NB4 (cell line): ENCODE results near the gene INTS3.

Source experiments
- MYC ChIP-seq: IDR thresholded peaks from 2 replicates; pipeline ENCODE4 v1.6.1; 2011; ENCODE audit warnings: low read depth, low read length
- POLR2A ChIP-seq: IDR thresholded peaks from 2 replicates; pipeline ENCODE4 v1.6.1; 2011; ENCODE audit warnings: mild to moderate bottlenecking; ENCODE audit not compliant: insufficient read length; ENCODE audit errors: extremely low read depth
- TF ChIP-seq, protein P1 (sequence below): IDR thresholded peaks from one replicate; pipeline ENCODE4 v1.5.1; 2012; ENCODE audit warnings: low read depth, low read length
- TF ChIP-seq, protein P2 (sequence below): IDR thresholded peaks from 2 replicates; pipeline ENCODE4 v1.6.1; 2011; ENCODE audit warnings: low read depth, low read length

- TF ChIP-seq, protein P1, sequence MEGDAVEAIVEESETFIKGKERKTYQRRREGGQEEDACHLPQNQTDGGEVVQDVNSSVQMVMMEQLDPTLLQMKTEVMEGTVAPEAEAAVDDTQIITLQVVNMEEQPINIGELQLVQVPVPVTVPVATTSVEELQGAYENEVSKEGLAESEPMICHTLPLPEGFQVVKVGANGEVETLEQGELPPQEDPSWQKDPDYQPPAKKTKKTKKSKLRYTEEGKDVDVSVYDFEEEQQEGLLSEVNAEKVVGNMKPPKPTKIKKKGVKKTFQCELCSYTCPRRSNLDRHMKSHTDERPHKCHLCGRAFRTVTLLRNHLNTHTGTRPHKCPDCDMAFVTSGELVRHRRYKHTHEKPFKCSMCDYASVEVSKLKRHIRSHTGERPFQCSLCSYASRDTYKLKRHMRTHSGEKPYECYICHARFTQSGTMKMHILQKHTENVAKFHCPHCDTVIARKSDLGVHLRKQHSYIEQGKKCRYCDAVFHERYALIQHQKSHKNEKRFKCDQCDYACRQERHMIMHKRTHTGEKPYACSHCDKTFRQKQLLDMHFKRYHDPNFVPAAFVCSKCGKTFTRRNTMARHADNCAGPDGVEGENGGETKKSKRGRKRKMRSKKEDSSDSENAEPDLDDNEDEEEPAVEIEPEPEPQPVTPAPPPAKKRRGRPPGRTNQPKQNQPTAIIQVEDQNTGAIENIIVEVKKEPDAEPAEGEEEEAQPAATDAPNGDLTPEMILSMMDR = no peak
- TF ChIP-seq POLR2A = no peak
- TF ChIP-seq, protein P2, sequence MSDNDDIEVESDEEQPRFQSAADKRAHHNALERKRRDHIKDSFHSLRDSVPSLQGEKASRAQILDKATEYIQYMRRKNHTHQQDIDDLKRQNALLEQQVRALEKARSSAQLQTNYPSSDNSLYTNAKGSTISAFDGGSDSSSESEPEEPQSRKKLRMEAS = no peak
- no peak for TF ChIP-seq MYC
Measured at GRCh38 chr1:153767519-153767918, 39.7 kb downstream of the INTS3 start.
